Panc1 (cell line): Measurements from ENCODE around the gene GSTM5. TPM values are rescaled to one million over a fixed set of nuclear protein-coding genes. Genes with fewer than 3 reads are reported as not detected.
"Not testable (repeated sequence)": the region's sequence is repeated elsewhere in the genome, so short reads cannot be mapped to it uniquely, and the experiment has no call there.

ENCODE experiments used
- ATAC-seq: fragments of 200-7000 bp; cut with Tn5 transposase; 2 replicates; pipeline ENCODE4 v1.9.1; 2020; ENCODE audit warnings: mild to moderate bottlenecking, moderate library complexity
- BruUV-seq: library from RNA; stranded (reverse); fragments of 400-500 nt; replicated peaks from 2 replicates; lab custom pipeline; 2021; lab: Mats Ljungman, UMichigan
- CTCF ChIA-PET: fragments of 300-600 bp; sonication (Branson Sonifier 250); formaldehyde crosslinking; loops from one replicate; lab custom pipeline; 2022; ENCODE audit warnings: antibody characterized with exemption; lab: Charles Lee
- POLR2A ChIA-PET: fragments of 300-600 bp; sonication (Branson Sonifier 250); formaldehyde crosslinking; loops from one replicate; lab custom pipeline; 2022; ENCODE audit warnings: antibody characterized with exemption; lab: Charles Lee
- DNase-seq: peaks from one replicate; pipeline ENCODE4 v3.0.0-alpha.2; 2010; ENCODE audit warnings: low read depth, low spot score
- H3K27ac ChIP-seq: 2 replicates; pipeline ENCODE4 v1.5.1; 2011; ENCODE audit warnings: mild to moderate bottlenecking, low read length, inconsistent platforms
- H3K27me3 ChIP-seq: fragments of 200-500 bp; sonication (Bioruptor generic); 2 replicates; pipeline ENCODE4 v1.6.0; 2014; ENCODE audit warnings: low read length, inconsistent platforms; ENCODE audit not compliant: control insufficient read depth, insufficient read depth
- H3K36me3 ChIP-seq: fragments of 200-500 bp; sonication (Bioruptor generic); 2 replicates; pipeline ENCODE4 v1.5.1; 2014; ENCODE audit warnings: inconsistent platforms, mild to moderate bottlenecking, low read length, moderate library complexity; ENCODE audit not compliant: control insufficient read depth, insufficient read depth
- H3K4me1 ChIP-seq: 2 replicates; pipeline ENCODE4 v1.5.1; 2011; ENCODE audit warnings: inconsistent platforms, mild to moderate bottlenecking, low read length, moderate library complexity; ENCODE audit not compliant: control insufficient read depth, insufficient read depth
- H3K4me3 ChIP-seq, 2 experiments: 2 replicates each; pipeline ENCODE4 v1.5.1; 2011 to 2012; ENCODE audit warnings: low read depth in 2 of 2, low read length in 2 of 2, mild to moderate bottlenecking in 2 of 2, inconsistent platforms in 1 of 2, moderate library complexity in 1 of 2
- H3K9me3 ChIP-seq: fragments of 200-500 bp; sonication (Bioruptor generic); 2 replicates; pipeline ENCODE4 v1.5.1; 2014; ENCODE audit warnings: low read depth, mild to moderate bottlenecking, inconsistent platforms, low read length, moderate library complexity; ENCODE audit not compliant: control insufficient read depth, insufficient read depth
- POLR2AphosphoS5 ChIP-seq: IDR thresholded peaks from 2 replicates; pipeline ENCODE4 v1.6.1; 2012; ENCODE audit warnings: mild to moderate bottlenecking, low read depth, low read length, moderate library complexity
- SIN3A ChIP-seq: IDR thresholded peaks from 2 replicates; pipeline ENCODE4 v1.6.1; 2012; ENCODE audit warnings: low read depth, mild to moderate bottlenecking, low read length, moderate library complexity, borderline replicate concordance; ENCODE audit not compliant: insufficient read depth
- TCF7L2 ChIP-seq: IDR thresholded peaks from 2 replicates; pipeline ENCODE4 v1.6.1; 2011; ENCODE audit warnings: mild to moderate bottlenecking, low read depth, low read length, inconsistent platforms
- in situ Hi-C: cut with HindIII; loops from 2 replicates; pipeline ENCODE4 v1.10.0; 2016; ENCODE audit warnings: low sequenced_read_pairs, low pct_unique_long_range_greater_than_20kb
- intact Hi-C: fragments of 100-400 bp; cut with micrococcal nuclease; formaldehyde crosslinking; loops from one replicate; pipeline ENCODE4 v1.10.0; 2022; ENCODE audit not compliant: unreplicated experiment
- total RNA-seq: library from RNA; stranded (reverse); gene quantifications from one replicate; pipeline ENCODE4 v1.2.1, GENCODE V29; 2021; ENCODE audit not compliant: unreplicated experiment
- TF ChIP-seq, protein P1 (sequence below): fragments of 450-650 bp; IDR thresholded peaks from 2 replicates; pipeline ENCODE4 v1.5.1; 2017; ENCODE audit warnings: mild to moderate bottlenecking
- TF ChIP-seq, protein P2 (sequence below), 2 experiments: IDR thresholded peaks; 2 replicates each; pipeline ENCODE4 v1.6.1; 2011 to 2012; ENCODE audit warnings: low read depth in 2 of 2, control low read depth in 1 of 2, low read length in 1 of 2, mild to moderate bottlenecking in 1 of 2, moderate library complexity in 1 of 2; ENCODE audit not compliant: insufficient read depth in 1 of 2

GSTM5 gene
- total RNA-seq, 1 experiment from 2014 or later, result not detected

DNA sequence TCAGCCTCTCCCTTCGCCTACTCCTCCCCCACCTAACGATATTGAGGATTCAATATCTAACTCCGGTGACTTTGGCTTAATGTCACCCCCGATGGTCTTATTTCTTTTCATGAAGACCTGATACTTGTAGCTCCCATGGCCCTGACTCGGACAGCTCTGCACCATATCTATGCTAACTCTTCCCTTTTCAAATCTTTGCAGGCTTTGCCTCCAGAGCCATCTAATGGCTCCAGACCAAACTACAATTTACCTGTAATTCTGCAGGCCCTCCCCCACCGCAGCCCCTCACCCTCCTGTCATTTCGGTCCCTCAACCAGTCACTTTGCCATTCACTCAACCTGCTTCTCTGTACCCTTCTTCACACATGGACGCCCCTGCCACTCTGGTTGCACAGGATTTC lies 7.9 kb upstream of the GSTM5 start:
- in situ Hi-C loops, result no loop called here
- ChIA-PET POLR2A (no interaction called here), CTCF (no interaction called here)
- Histone ChIP-seq H3K4me1 (no peaks in the 10 kb centered on the region), H3K4me3 (no peak overlapping the region), H3K36me3 (no peaks in the 10 kb centered on the region), H3K27ac (no peak overlapping the region), H3K27me3 (no peaks in the 10 kb centered on the region), H3K9me3 (no peaks in the 10 kb centered on the region)
- no peak for ATAC-seq
- no TSS peak for BruUV-seq
- no peak for TF ChIP-seq SIN3A
- TF ChIP-seq, protein P1, sequence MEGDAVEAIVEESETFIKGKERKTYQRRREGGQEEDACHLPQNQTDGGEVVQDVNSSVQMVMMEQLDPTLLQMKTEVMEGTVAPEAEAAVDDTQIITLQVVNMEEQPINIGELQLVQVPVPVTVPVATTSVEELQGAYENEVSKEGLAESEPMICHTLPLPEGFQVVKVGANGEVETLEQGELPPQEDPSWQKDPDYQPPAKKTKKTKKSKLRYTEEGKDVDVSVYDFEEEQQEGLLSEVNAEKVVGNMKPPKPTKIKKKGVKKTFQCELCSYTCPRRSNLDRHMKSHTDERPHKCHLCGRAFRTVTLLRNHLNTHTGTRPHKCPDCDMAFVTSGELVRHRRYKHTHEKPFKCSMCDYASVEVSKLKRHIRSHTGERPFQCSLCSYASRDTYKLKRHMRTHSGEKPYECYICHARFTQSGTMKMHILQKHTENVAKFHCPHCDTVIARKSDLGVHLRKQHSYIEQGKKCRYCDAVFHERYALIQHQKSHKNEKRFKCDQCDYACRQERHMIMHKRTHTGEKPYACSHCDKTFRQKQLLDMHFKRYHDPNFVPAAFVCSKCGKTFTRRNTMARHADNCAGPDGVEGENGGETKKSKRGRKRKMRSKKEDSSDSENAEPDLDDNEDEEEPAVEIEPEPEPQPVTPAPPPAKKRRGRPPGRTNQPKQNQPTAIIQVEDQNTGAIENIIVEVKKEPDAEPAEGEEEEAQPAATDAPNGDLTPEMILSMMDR, result peak; percentile 11; the same call in 1 of the 2 replicates
- TF ChIP-seq POLR2AphosphoS5, result no peak
- TF ChIP-seq, protein P2, sequence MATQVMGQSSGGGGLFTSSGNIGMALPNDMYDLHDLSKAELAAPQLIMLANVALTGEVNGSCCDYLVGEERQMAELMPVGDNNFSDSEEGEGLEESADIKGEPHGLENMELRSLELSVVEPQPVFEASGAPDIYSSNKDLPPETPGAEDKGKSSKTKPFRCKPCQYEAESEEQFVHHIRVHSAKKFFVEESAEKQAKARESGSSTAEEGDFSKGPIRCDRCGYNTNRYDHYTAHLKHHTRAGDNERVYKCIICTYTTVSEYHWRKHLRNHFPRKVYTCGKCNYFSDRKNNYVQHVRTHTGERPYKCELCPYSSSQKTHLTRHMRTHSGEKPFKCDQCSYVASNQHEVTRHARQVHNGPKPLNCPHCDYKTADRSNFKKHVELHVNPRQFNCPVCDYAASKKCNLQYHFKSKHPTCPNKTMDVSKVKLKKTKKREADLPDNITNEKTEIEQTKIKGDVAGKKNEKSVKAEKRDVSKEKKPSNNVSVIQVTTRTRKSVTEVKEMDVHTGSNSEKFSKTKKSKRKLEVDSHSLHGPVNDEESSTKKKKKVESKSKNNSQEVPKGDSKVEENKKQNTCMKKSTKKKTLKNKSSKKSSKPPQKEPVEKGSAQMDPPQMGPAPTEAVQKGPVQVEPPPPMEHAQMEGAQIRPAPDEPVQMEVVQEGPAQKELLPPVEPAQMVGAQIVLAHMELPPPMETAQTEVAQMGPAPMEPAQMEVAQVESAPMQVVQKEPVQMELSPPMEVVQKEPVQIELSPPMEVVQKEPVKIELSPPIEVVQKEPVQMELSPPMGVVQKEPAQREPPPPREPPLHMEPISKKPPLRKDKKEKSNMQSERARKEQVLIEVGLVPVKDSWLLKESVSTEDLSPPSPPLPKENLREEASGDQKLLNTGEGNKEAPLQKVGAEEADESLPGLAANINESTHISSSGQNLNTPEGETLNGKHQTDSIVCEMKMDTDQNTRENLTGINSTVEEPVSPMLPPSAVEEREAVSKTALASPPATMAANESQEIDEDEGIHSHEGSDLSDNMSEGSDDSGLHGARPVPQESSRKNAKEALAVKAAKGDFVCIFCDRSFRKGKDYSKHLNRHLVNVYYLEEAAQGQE (IDR thresholded peaks at IDR 0.05; ENCODE audit: insufficient read depth in 1 of 2, low read depth in 2 of 2, low read length in 1 of 2), result no peak
- no peak for TF ChIP-seq TCF7L2
- no peak for DNase-seq
- intact Hi-C loops, result no loop called here

DNA sequence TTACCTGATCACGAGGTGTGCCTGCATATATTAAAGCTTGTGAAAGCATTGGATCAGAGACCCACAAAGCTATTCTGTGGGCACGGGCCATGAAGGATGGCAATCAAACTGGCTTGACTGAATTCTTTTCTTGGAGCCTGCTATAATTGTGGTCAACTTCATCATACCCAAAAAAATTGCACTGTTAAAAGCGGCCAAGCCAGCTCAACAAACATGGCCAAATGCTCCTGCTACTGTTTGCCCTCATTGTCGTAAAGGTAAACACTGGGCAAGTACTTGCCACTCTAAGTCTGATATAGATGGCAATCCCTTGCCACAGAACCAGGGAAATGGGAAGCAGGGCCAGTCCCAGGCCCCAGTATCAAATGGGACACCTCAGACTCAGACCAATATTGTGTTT lies 6.6 kb upstream of the GSTM5 start:
- ChIA-PET POLR2A (no interaction called here), CTCF (no interaction called here)
- H3K4me3 ChIP-seq, result no peak overlapping the region
- TF ChIP-seq TCF7L2 (no peak), SIN3A (no peak), POLR2AphosphoS5 (no peak)
- TF ChIP-seq, protein P2 (IDR thresholded peaks at IDR 0.05; ENCODE audit: insufficient read depth in 1 of 2, low read depth in 2 of 2, low read length in 1 of 2), result no peak
- TF ChIP-seq, protein P1, result no peak
- no peaks in the 10 kb centered on the region for H3K4me1 ChIP-seq
- H3K9me3 ChIP-seq, result no peaks in the 10 kb centered on the region
- intact Hi-C loops (no loop called here), in situ Hi-C loops (no loop called here)
- BruUV-seq, result no TSS peak
- ATAC-seq (no peak), DNase-seq (no peak)
- no peak overlapping the region for H3K27ac ChIP-seq
- H3K36me3 ChIP-seq, result no peaks in the 10 kb centered on the region
- H3K27me3 ChIP-seq, result no peaks in the 10 kb centered on the region

DNA sequence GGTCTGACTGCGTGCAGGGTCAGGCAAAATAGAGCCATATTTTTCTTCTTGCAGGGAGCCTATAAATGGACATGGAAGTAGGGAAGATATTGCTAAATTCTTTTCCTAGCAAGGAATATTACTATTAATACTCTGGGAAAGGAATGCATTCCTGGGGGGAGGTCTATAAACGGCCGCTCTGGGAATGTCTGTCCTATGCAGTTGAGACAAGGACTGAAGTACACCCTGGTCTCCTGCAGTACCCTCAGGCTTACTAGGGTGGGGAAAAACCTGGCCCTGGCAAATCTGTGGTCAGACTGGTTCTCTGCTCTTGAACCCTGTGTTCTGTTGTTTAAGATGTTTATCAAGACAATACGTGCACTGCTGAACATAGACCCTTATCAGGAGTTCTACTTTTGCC lies 3.1 kb upstream of the GSTM5 start:
- BruUV-seq, CTCF ChIA-PET, H3K36me3 ChIP-seq, POLR2A ChIA-PET, H3K27me3 ChIP-seq, DNase-seq, H3K9me3 ChIP-seq, in situ Hi-C loops, H3K4me3 ChIP-seq, H3K4me1 ChIP-seq, H3K27ac ChIP-seq, intact Hi-C loops, ATAC-seq: not testable (repeated sequence)

DNA sequence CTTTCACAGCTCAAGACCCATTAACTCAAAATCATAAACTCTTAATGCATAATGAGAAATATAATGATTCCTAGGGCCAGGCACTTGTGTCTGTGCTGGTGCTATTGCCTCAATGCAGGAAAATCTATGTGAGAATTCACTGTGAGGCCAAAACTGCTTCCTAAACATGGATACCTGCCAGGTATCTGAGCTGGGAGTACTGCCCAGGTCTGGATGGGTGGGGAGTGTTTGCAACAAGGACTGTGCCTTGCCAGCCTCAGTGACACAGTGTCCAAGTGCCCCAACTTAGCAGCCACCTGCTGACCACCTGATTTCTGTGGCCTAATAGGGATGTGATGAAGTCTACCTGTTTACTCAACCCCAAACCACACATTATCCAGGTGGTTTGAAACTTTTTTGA lies 2.2 kb upstream of the GSTM5 start:
- H3K27ac ChIP-seq, H3K4me3 ChIP-seq, POLR2A ChIA-PET, H3K36me3 ChIP-seq, ATAC-seq, H3K9me3 ChIP-seq, BruUV-seq, H3K27me3 ChIP-seq, DNase-seq, H3K4me1 ChIP-seq, in situ Hi-C loops, CTCF ChIA-PET, intact Hi-C loops: not testable (repeated sequence)
